ENCODE measurements around the gene FGF18.

Gene FGF18

GRCh38 chr5:171420431-171421241, 1.2 kb downstream of the FGF18 start:
- H2BK120ac ChIP-seq (ENCODE audit: low read depth, low read length) = peak overlapping the region; percentile 62
- peak overlapping the region; percentile 73 for H3K18ac ChIP-seq (ENCODE audit: low read length)
- no peak overlapping the region for H2BK15ac ChIP-seq (ENCODE audit: low read length)
- no peak overlapping the region for H3K27ac ChIP-seq (replicated peaks; ENCODE audit: low read length)
- no peak overlapping the region for H2BK5ac ChIP-seq (ENCODE audit: low read length)
- DNase-seq (ENCODE audit: low spot score) = no peak
- no peaks in the 10 kb centered on the region for H3K79me1 ChIP-seq (ENCODE audit: low read depth, low read length)
- peaks cover 15 to 37% (median 19%) of the 10 kb centered on the region in 3 experiments for H3K27me3 ChIP-seq (ENCODE audit: control insufficient read depth in 3 of 3, insufficient read depth in 3 of 3, low read depth in 1 of 3, low read length in 3 of 3)
- H3K4ac ChIP-seq (ENCODE audit: low read length) = no peak overlapping the region
- H3K4me1 ChIP-seq (ENCODE audit: control insufficient read depth in 2 of 2, insufficient read depth in 1 of 2, low read depth in 1 of 2, low read length in 2 of 2) = peaks cover 19 to 28% of the 10 kb centered on the region in 2 donors
- no peak overlapping the region for H2BK12ac ChIP-seq (ENCODE audit: low read length)
- H3K4me2 ChIP-seq (ENCODE audit: insufficient read depth, low read length, poor library complexity, severe bottlenecking) = peak overlapping the region; percentile 97
- H3K23ac ChIP-seq (ENCODE audit: low read depth, low read length, poor library complexity) = peak overlapping the region; percentile 47
- H4K91ac ChIP-seq (ENCODE audit: low read depth, low read length, poor library complexity) = no peak overlapping the region
- no peak overlapping the region for H4K8ac ChIP-seq (ENCODE audit: low read depth, low read length)
- H3K36me3 ChIP-seq (replicated peaks in 1 of 2; ENCODE audit: control insufficient read depth in 2 of 2, insufficient read depth in 2 of 2, low read length in 2 of 2) = no peaks in the 10 kb centered on the region
- WGBS, 2 donors (ENCODE audit: extremely low coverage in 2 of 2, insufficient read length in 2 of 2, insufficient replicate concordance in 1 of 2) = no CpG with 5 or more reads among the region's 65 CpGs
- peak overlapping the region; percentile 53 to 58 for H3K4me3 ChIP-seq (ENCODE audit: low read length in 2 of 2)
- peak overlapping the region; percentile 36 for H2AK5ac ChIP-seq (ENCODE audit: low read depth, low read length)
- H3K9me3 ChIP-seq (replicated peaks in 1 of 2; ENCODE audit: control insufficient read depth in 2 of 2, insufficient read depth in 1 of 2, low read depth in 1 of 2, low read length in 2 of 2) = peaks cover 0 to 3% of the 10 kb centered on the region in 2 donors
- no peak overlapping the region for H3K14ac ChIP-seq (ENCODE audit: low read length)
- peak overlapping the region; percentile 96 for H2AFZ ChIP-seq (ENCODE audit: low read length)
- H3K9ac ChIP-seq (ENCODE audit: low read depth, low read length, poor library complexity) = peak overlapping the region; percentile 65

- H3K9me3 ChIP-seq (replicated peaks in 1 of 2; ENCODE audit: control insufficient read depth in 2 of 2, insufficient read depth in 1 of 2, low read depth in 1 of 2, low read length in 2 of 2) = peaks cover 0 to 3% of the 10 kb centered on the region in 2 donors
- peak overlapping the region; percentile 86 for H3K23ac ChIP-seq (ENCODE audit: low read depth, low read length, poor library complexity)
- peaks cover 15 to 37% (median 19%) of the 10 kb centered on the region in 3 experiments for H3K27me3 ChIP-seq (ENCODE audit: control insufficient read depth in 3 of 3, insufficient read depth in 3 of 3, low read depth in 1 of 3, low read length in 3 of 3)
- no peak for DNase-seq (ENCODE audit: low spot score)
- no peak overlapping the region for H2AFZ ChIP-seq (ENCODE audit: low read length)
- no peaks in the 10 kb centered on the region for H3K36me3 ChIP-seq (replicated peaks in 1 of 2; ENCODE audit: control insufficient read depth in 2 of 2, insufficient read depth in 2 of 2, low read length in 2 of 2)
- no peak overlapping the region for H3K14ac ChIP-seq (ENCODE audit: low read length)
- no peak overlapping the region for H3K4me3 ChIP-seq (ENCODE audit: low read length in 2 of 2)
- H2AK5ac ChIP-seq (ENCODE audit: low read depth, low read length) = peak overlapping the region; percentile 78
- H2BK120ac ChIP-seq (ENCODE audit: low read depth, low read length) = no peak overlapping the region
- H3K27ac ChIP-seq (replicated peaks; ENCODE audit: low read length) = no peak overlapping the region
- no CpG with 5 or more reads among the region's 16 CpGs for WGBS, 2 donors (ENCODE audit: extremely low coverage in 2 of 2, insufficient read length in 2 of 2, insufficient replicate concordance in 1 of 2)
- no peak overlapping the region for H2BK5ac ChIP-seq (ENCODE audit: low read length)
- H3K79me1 ChIP-seq (ENCODE audit: low read depth, low read length) = no peaks in the 10 kb centered on the region
- H3K9ac ChIP-seq (ENCODE audit: low read depth, low read length, poor library complexity) = no peak overlapping the region
- no peak overlapping the region for H3K4ac ChIP-seq (ENCODE audit: low read length)
- no peak overlapping the region for H2BK12ac ChIP-seq (ENCODE audit: low read length)
- H4K8ac ChIP-seq (ENCODE audit: low read depth, low read length) = no peak overlapping the region
- H3K4me2 ChIP-seq (ENCODE audit: insufficient read depth, low read length, poor library complexity, severe bottlenecking) = no peak overlapping the region
- H3K18ac ChIP-seq (ENCODE audit: low read length) = peak overlapping the region; percentile 19
- peaks cover 19 to 28% of the 10 kb centered on the region in 2 donors for H3K4me1 ChIP-seq (ENCODE audit: control insufficient read depth in 2 of 2, insufficient read depth in 1 of 2, low read depth in 1 of 2, low read length in 2 of 2)
- H2BK15ac ChIP-seq (ENCODE audit: low read length) = no peak overlapping the region
- no peak overlapping the region for H4K91ac ChIP-seq (ENCODE audit: low read depth, low read length, poor library complexity)
Measured at GRCh38 chr5:171421331-171422262, 2.1 kb downstream of the FGF18 start.

DNA sequence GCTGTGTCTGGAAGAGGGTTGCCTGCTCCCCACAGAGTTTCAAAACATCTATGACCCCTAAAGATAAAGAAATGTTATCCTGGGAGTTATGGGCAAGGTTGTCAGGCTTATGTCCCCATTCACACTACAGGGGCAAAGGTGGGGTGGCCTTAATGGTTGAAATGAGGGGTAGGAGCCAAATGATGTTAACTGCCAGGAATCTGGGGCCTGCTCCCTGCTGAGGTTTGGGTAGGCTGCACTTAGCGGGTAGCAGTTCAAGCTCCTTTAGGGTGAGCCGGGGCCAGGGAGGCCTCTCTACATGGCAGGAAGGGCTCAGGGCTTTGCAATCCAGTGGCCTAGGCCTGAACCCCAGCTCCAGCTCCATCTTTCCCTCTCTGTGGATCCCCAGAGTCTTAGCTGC, 3.0 kb downstream of the FGF18 start:
- no peak overlapping the region for H3K4me3 ChIP-seq (ENCODE audit: low read length in 2 of 2)
- no peak overlapping the region for H2BK15ac ChIP-seq (ENCODE audit: low read length)
- H4K8ac ChIP-seq (ENCODE audit: low read depth, low read length) = no peak overlapping the region
- no CpG with 5 or more reads among the region's 2 CpGs for WGBS, 2 donors (ENCODE audit: extremely low coverage in 2 of 2, insufficient read length in 2 of 2, insufficient replicate concordance in 1 of 2)
- no peak for DNase-seq (ENCODE audit: low spot score)
- H3K9ac ChIP-seq (ENCODE audit: low read depth, low read length, poor library complexity) = peak overlapping the region; percentile 27
- H2BK12ac ChIP-seq (ENCODE audit: low read length) = no peak overlapping the region
- H4K91ac ChIP-seq (ENCODE audit: low read depth, low read length, poor library complexity) = no peak overlapping the region
- peaks cover 0 to 3% of the 10 kb centered on the region in 2 donors for H3K9me3 ChIP-seq (replicated peaks in 1 of 2; ENCODE audit: control insufficient read depth in 2 of 2, insufficient read depth in 1 of 2, low read depth in 1 of 2, low read length in 2 of 2)
- no peak overlapping the region for H2BK5ac ChIP-seq (ENCODE audit: low read length)
- H3K18ac ChIP-seq (ENCODE audit: low read length) = no peak overlapping the region
- H3K27me3 ChIP-seq (ENCODE audit: control insufficient read depth in 3 of 3, insufficient read depth in 3 of 3, low read depth in 1 of 3, low read length in 3 of 3) = peaks cover 15 to 37% (median 19%) of the 10 kb centered on the region in 3 experiments
- H3K14ac ChIP-seq (ENCODE audit: low read length) = no peak overlapping the region
- H3K4me2 ChIP-seq (ENCODE audit: insufficient read depth, low read length, poor library complexity, severe bottlenecking) = no peak overlapping the region
- no peak overlapping the region for H2BK120ac ChIP-seq (ENCODE audit: low read depth, low read length)
- H2AK5ac ChIP-seq (ENCODE audit: low read depth, low read length) = no peak overlapping the region
- no peak overlapping the region for H3K23ac ChIP-seq (ENCODE audit: low read depth, low read length, poor library complexity)
- H3K36me3 ChIP-seq (replicated peaks in 1 of 2; ENCODE audit: control insufficient read depth in 2 of 2, insufficient read depth in 2 of 2, low read length in 2 of 2) = no peaks in the 10 kb centered on the region
- peaks cover 19 to 28% of the 10 kb centered on the region in 2 donors for H3K4me1 ChIP-seq (ENCODE audit: control insufficient read depth in 2 of 2, insufficient read depth in 1 of 2, low read depth in 1 of 2, low read length in 2 of 2)
- no peaks in the 10 kb centered on the region for H3K79me1 ChIP-seq (ENCODE audit: low read depth, low read length)
- H3K27ac ChIP-seq (replicated peaks; ENCODE audit: low read length) = no peak overlapping the region
- peak overlapping the region; percentile 85 for H2AFZ ChIP-seq (ENCODE audit: low read length)
- H3K4ac ChIP-seq (ENCODE audit: low read length) = no peak overlapping the region
